Omental fat pad (tissue), 4 donors: ENCODE data around the gene ZNF546. TPM values are rescaled to one million over a fixed set of nuclear protein-coding genes. Genes with fewer than 3 reads are reported as not detected.

Experiments used
- ATAC-seq: fragments of 150-250 bp; one replicate; pipeline ENCODE4 v1.9.1; 2016; ENCODE audit warnings: mild to moderate bottlenecking, moderate library complexity; ENCODE audit not compliant: low FRiP score
- DNase-seq: peaks from one replicate; pipeline ENCODE4 v3.0.0-alpha.2; 2019; ENCODE audit warnings: low spot score
- CTCF ChIP-seq, 3 donors: fragments of 450-650 bp; IDR thresholded peaks; one replicate each; pipeline ENCODE4 v1.5.1; 2016 to 2017; ENCODE audit warnings: antibody characterized with exemption in 3 of 3, mild to moderate bottlenecking in 3 of 3, moderate library complexity in 2 of 3
- total RNA-seq, 4 donors: library from RNA; depleted of rRNA; stranded (reverse); fragments of >200 nt; gene quantifications; one replicate each; pipeline ENCODE4 v1.1.0, GENCODE V29; 2016

Gene ZNF546
- total RNA-seq, 4 donors from 2014 or later, result 1.4 to 11.8 (median 6.7) TPM

GRCh38 chr19:39987167-39987566, 9.7 kb upstream of the ZNF546 start:
- no peak for TF ChIP-seq CTCF (IDR thresholded peaks at IDR 0.05)
- ATAC-seq (no peak), DNase-seq (no peak)

GRCh38 chr19:39987596-39987995, 9.3 kb upstream of the ZNF546 start:
- no peak for DNase-seq
- no peak for TF ChIP-seq CTCF (IDR thresholded peaks at IDR 0.05)
- ATAC-seq, result no peak

- no peak for TF ChIP-seq CTCF (IDR thresholded peaks at IDR 0.05)
- no peak for DNase-seq
- ATAC-seq, result no peak
Observed at GRCh38 chr19:39993605-39994004, 3.3 kb upstream of the ZNF546 start.

GRCh38 chr19:39994361-39994760, 2.5 kb upstream of the ZNF546 start:
- TF ChIP-seq CTCF (IDR thresholded peaks at IDR 0.05), result no peak
- no peak for ATAC-seq
- no peak for DNase-seq

- TF ChIP-seq CTCF (IDR thresholded peaks at IDR 0.05), result no peak
- DNase-seq (no peak), ATAC-seq (no peak)
Observed at GRCh38 chr19:39995794-39996193, 1.1 kb upstream of the ZNF546 start.

- TF ChIP-seq CTCF (IDR thresholded peaks at IDR 0.05), result no peak
- DNase-seq, result no peak
- peak; percentile 42 for ATAC-seq
Observed at GRCh38 chr19:39996218-39996810, 546 bp upstream of the ZNF546 start.

GRCh38 chr19:39997638-39998216, 867 bp downstream of the ZNF546 start:
- no peak for DNase-seq
- no peak for ATAC-seq
- no peak for TF ChIP-seq CTCF (IDR thresholded peaks at IDR 0.05)
